Epidermal melanocyte (primary cell): ENCODE results near the gene SPPL2B.
"Not testable (repeated sequence)": the region's sequence is repeated elsewhere in the genome, so short reads cannot be mapped to it uniquely, and the experiment has no call there.

Source experiments
- DNase-seq: peaks from one replicate; pipeline ENCODE4 v3.0.0; 2011; ENCODE audit warnings: low spot score; ENCODE audit not compliant: insufficient read length

SPPL2B gene

DNA sequence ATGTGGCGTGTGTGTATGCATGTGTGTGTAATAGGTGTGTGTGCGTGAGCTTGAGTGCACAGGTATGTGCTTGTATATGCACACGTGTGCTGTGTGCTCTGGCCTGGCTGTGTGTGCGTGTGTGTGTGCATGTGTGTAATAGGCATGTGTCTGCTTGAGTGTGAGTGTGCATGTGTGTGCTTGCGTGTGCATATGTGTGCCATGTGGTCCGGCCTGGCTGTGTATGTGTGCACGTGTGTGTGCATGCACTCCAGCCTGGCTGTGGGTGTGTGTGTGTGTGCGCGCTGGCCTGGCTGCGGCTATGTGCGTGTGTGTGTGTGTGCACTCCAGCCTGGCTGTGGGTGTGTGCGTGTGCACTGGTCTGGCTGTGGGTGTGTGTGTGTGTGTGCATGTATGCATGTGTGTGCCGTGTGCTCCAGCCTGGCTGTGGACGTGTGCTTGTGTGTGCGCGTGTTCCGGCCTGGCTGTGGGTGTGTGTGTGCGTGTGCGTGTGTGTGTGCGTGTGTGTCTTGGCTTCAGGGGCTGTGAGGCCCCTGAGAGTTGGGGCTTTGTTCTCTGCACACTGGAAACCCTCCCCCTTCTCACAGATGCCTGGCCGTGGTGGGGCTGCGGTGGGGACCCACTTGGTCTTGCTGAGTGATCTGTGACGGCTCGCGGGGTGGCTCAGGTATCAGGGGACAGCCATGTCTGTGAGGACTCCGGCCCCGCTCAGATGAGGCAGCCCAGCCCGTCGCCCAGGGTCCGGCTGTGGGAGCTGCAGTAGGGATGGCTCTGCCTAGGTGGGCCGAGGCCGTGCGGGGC lies 8.2 kb downstream of the SPPL2B start:
- DNase-seq = no peak

DNA sequence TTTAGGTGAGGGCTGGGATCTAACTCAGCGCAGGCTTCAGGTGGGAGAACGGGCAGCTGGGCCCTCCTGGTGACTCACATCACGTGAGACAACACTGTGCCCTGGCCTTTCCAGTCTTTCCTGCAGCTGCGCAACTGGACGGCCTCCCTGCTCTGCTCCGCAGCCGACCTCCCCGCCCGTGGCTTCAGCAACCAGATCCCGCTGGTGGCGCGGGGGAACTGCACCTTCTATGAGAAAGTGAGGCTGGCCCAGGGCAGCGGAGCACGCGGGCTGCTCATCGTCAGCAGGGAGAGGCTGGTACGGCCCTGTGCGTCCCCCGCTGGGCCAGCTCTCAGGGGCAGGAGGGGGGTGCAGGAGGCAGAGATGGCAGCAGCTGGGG lies 8.8 kb downstream of the SPPL2B start:
- no peak for DNase-seq

DNA sequence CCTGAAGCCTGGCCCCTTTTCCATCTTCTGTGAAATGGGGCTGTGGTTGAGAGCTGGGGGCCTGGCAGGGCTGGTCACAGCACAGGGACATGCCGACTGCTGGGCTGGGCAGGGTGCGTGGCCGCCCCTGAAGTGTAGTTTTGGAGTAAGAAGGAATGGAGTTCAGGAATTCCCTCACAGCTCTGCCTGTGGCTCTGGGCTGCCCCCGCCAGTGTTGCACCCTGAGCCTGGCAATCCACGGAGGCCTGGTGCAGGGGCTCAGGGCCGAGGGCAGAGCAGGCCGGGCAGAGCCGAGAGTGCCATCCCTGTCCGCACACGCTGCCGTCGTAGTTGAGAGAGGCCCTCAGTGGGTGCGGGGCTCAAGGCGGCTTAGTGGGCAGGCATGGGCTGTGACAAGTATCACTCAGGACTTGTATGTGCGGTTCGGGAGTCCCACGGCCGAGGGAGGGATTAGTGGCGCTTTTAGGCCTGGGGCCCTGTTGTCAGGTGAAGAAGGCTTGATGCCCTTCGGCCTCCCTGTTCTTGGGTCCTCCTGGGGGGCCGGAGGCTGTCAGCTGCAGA lies 9.7 kb downstream of the SPPL2B start:
- DNase-seq = no peak

DNA sequence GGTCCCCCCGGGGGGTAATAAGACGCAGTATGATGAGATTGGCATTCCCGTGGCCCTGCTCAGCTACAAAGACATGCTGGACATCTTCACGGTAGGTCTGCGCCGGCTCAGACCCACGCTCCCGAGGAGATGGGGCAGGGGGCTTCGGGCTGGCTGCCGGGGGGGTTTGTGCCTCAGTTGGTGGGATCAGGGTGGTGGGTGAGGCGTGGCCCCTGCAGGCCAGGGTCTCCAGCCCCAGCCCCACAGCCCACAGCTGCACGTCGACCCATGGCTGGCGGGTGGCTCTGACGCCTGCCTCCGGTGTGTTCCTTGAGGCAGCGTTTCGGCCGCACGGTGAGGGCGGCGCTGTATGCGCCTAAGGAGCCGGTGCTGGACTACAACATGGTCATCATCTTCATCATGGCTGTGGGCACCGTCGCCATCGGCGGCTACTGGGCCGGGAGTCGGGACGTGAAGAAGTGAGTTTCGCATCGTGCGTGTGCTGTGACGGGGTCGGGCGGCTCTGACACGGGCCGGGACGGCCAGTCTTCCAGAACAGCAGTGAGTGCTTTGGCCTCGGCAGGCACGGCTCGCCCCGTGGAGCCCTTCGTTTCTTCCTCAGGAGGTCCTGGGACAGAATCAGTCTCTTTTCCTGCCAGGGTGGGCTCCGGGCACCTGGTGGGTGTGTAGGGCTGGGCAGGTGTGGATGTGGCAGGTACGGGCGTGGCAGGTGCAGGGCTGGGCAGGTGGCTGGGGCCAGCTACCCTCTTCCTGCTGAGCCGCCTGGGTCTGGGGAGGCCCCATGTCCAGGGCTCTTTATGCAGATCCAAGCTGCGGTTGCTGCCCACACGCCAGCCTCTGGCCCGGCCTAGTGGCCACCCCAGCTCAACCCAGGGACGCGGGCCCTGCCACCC lies 10.5 kb downstream of the SPPL2B start:
- DNase-seq = no peak

DNA sequence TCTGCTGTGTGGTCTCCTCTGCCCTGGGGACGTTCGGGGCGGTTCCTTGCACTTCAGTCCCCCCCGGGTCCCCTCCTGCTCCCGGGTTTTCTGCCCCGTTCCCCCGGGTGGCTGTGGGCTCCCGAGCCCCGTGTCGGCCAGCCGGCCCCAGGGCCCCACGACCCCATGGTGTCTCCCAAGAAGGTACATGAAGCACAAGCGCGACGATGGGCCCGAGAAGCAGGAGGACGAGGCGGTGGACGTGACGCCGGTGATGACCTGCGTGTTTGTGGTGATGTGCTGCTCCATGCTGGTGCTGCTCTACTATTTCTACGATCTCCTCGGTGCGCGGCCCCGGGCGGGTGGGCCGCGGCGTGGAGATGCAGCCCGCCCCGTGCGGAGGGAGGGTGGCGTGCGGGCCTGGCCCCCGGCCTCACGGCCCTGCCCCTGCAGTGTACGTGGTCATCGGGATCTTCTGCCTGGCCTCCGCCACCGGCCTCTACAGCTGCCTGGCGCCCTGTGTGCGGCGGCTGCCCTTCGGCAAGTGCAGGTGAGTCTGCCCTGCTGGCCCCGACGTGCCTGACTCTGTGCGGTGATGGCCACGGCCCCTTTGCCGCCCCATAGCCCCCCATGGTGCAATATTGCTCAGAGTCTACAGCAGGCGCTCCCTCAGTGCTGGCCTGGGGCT lies 11.3 kb downstream of the SPPL2B start:
- DNase-seq = no peak

DNA sequence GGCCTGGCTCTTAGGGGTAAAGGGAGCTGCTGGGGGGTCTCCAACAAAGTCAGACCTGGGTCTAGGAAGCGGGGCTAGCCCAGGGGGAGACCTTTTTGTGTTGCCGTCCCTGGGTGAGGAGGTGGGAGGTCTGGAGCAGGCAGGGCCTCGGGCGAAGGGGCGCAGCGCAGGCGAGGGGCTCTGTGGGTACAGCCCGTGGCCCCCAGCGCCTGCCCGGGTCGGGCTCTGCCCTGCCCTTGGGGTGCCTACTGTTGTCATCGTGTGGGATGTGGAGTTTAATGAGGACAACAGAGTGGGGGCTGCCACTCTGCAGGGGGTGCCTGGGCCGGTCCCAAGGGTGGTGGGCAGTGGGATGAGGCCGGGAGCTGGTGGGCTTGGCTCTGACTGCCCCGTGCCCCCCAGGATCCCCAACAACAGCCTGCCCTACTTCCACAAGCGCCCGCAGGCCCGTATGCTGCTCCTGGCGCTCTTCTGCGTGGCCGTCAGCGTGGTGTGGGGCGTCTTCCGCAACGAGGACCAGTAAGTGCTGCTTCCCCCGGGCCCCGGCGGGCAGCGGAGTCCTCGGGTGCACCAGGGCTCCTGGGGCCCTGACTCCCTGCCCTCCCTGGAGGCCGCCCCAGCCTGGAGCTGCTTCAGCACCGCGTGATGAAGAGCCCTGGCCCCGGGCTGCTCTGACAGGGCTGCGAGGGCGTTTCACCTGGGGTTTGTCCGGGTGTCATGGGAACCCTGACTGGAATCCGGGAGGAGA lies 12.2 kb downstream of the SPPL2B start:
- no peak for DNase-seq

DNA sequence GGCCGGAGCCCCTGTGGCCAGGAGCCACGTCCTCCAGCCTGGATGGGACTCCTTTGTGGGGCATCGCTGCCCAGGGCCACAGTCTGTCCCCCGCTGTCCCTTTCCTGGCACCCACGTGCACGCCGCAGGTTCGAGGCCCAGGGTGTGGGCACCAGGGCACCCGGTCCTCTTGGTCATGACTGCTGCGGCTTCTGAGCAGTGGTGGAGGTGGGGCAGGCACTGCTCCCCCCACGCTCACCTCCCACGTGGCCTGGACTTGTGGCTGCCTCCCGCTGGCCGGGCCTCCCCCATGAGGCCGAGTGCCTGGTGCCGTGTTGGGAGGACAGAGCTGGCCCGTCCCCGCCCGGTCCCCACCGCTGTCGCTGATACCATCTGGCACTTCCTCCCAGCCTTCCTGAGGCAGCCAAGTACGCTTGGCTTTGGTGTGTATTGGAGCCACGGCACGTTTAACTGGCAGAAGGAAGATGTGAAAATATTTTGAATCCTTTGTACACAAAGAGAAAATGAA lies 12.8 kb downstream of the SPPL2B start:
- DNase-seq = no peak

DNA sequence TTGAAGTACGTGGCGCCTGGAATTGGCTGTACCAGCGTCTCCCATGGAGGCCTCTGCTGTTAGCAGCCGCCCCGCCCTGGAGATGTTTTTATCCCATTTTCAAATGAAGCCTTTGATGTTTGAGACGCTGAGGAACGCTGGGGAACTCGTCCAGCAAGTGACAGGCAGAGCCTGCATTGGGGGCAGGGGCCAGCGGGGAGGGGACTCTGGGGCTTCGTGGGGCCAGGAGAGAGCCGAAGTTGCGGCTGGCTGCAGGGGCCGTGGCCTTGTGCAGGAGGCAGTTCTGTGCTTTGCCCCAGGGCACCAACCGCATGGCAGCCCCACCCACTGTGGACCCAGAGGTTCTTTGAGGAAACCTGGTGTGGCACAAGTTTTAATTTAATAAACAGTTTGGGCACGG lies 13.5 kb downstream of the SPPL2B start:
- no peak for DNase-seq

DNA sequence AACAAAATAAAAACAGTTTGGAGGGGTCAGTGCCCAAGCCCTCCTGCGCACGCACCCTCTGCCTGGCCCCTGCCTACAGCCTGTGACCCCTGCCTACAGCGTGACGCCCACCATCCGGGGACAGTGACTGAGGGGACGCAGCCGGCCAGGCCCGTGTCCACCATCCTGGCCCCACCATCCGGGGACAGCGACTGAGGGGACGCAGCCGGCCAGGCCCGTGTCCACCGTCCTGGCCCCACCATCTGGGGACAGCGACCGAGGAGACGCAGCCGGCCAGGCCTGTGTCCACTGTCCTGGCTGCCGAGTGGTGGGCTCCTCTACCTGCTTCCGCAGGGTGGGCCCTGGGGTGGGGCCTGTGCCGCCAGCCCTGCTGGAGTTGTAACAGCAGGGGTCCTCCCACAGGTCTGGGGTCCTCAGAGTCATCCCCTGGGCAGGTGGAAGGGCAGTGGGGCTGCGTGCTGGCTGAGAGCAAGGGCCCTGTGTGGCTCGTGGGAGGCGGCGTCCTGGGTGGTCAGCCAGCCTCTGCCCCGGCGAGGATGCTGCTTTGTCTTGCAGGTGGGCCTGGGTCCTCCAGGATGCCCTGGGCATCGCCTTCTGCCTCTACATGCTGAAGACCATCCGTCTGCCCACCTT lies 14.3 kb downstream of the SPPL2B start:
- DNase-seq = no peak

DNA sequence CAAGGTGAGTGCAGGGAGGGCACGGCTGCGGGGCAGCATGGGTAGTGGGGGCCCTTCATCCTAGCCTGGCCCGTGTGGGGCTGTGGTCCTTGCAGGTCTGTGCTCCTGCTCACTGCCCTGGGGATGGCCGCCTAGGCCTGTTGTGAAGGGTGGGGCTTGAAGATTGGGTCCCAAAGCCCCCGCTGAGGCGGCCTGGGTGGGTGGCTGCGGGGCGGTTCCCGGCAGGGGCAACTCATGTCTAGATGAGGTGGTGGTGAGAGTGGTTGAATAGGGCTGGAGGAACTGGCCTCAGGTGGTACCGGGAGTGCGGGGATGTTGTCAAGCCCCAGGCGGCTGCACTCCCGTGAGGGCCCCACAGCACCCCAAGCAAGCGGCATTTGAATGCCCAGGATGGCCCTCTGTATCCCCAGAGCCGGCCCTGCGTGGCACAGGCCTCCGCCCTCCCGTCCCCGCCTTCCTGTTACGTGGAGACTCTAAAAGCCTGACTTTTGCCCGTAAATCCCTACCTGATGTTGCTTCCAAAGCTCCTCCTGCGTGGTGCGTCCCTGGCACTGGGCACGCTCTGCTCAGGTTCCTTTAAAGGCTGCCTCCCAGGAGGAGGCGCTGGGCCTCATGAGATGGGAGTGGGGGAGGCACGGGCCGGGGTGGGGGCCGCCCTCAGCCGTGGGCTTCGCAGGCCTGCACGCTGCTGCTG lies 15.0 kb downstream of the SPPL2B start:
- no peak for DNase-seq

DNA sequence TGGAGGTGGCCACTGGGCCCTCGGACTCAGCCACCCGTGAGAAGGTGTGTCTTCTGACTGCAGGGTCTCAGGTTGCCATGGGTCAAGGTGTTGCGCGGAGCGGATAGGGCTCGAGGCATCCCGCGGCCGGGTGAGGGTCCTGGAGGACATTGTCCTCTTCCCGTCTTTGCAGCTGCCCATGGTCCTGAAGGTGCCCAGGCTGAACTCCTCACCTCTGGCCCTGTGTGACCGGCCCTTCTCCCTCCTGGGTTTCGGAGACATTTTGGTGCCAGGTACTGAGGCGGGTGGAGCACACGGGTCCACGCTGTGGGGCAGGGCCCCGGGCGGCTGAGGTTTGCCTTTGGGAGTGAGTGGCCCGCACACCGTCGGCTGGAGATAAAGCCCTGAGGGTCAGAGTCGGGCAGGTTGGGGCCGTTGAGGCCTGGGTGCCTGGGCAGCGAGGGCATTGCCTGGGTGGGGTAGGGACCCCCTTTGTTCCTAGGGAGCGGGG lies 15.9 kb downstream of the SPPL2B start:
- no peak for DNase-seq

DNA sequence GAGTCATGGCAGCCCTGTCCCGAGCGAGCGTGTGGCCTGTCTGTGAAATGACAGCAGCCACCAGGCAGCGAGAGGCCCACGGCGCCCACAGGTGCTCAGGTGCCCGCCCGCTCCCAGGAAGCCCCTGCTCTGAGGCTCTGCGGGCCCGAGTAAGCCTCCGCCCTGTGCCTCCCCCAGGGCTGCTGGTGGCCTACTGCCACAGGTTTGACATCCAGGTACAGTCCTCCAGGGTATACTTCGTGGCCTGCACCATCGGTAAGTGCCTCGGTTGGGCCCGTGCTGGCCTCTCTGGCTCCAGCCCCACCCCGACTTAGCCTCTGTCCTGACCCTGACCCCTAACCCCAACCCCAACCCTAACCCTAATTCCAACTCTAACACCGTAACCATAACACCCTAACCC lies 16.6 kb downstream of the SPPL2B start:
- no peak for DNase-seq

DNA sequence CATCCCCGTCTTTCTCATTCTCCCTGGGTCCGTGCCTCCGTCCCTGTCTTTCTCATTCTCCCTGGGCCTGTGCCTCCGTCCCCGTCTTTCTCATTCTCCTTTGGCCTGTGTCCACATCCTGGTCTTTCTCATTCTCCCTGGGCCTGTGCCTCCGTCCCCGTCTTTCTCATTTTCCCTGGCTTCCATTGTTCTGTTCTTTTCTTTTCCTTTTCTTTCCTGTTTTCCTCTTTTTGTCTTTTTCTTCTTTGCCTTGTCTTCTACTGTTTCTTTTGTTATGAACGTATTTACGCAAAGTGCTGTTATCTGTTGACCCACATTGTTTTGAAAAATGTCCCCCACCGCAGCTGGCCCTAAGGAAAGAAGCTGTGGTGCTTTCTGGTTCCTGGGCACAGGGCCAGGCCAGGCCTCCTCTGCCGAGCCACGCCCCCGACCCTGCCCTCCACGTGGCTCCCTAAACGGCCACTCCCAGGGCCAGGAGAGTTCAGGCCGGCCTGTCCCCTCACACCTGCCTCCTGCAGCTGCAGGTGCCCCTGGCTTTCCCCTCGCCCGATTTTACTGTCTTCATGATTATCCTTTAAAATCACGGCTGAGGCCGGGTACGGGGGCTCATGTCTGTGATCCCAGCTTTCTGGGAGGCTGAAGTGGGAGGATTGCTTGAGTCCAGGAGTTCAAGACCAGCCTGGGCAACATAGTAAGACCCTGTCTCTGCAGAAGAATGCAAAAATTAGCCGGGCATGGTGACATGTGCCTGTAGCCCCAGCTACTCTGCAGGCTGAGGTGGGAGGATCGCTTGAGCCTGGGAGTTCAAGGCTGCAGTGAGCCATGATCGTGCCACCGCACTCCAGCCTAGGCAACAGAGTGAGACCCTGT lies 17.5 kb downstream of the SPPL2B start:
- no peak for DNase-seq

DNA sequence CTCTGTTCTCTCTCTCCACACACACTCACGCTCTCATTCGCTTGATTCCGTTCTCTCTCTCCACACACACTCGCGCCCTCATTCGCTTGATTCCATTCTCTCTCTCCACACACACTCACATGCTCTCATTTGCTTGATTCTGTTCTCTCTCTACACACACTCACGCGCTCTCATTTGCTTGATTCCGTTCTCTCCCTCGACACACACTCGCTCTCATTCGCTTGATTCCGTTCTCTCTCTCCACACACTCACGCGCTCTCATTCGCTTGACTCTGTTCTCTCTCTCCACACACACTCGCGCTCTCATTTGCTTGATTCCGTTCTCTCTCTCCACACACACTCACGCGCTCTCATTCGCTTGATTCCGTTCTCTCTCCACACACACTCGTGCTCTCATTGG lies 21.3 kb downstream of the SPPL2B start:
- not testable (repeated sequence) for DNase-seq

DNA sequence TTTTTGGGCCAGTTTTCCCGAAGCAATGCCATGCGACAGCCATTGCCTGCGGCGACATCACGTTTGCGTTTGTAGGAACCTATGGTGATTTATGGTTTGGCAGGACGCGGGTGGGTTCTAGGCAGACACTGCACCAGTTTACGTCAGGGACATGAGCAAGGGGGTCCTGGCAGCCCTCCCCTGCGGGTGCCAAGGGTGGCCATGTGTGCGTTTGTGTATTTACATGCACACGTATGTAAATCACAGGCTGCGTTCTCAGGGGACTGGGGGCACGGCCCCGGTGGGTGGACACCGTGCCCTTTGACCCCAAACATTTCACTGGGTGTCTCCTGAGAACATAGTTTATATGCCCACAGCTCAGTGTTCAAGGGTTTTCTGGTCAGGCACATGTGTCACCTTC lies 22.2 kb downstream of the SPPL2B start:
- DNase-seq = no peak

DNA sequence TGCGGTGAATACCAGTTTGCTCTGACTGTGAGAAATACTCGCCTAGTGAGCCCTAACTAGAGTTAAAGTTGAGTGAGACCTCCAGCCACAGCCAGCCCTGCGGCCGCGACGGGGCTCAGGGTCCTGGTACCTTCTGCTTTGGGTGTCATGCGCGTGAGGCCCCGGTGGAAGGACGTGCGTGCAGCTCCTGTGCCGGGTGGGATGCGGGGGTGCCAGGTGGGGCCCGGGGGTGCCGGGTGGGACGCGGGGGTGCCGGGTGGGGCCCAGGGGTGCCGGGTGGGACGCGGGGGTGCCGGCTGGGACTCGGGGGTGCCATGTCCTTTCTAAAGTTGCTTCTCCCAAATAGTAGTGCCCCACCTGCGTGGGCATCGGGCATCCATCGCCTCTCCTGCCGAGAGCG lies 23.1 kb downstream of the SPPL2B start:
- no peak for DNase-seq

DNA sequence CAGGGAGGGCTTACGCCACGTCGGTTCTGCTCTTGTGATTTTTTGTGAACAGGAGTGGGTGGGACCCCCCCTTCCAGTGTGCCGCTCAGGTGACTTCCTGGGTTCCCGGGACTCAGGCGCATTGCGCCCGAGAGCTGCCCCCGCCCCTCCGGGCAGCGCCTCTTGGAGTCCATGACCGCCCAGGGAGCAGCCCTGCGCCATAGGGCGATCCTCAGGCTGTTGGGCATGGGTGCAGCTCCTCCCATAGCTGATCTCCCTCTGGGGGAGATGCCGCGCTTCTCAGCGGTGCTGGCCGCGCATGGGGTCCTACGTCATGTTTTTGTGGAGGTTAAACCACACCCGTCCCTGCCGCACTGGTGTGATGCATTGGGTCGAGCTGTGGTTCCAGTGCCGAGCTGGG lies 23.6 kb downstream of the SPPL2B start:
- no peak for DNase-seq

DNA sequence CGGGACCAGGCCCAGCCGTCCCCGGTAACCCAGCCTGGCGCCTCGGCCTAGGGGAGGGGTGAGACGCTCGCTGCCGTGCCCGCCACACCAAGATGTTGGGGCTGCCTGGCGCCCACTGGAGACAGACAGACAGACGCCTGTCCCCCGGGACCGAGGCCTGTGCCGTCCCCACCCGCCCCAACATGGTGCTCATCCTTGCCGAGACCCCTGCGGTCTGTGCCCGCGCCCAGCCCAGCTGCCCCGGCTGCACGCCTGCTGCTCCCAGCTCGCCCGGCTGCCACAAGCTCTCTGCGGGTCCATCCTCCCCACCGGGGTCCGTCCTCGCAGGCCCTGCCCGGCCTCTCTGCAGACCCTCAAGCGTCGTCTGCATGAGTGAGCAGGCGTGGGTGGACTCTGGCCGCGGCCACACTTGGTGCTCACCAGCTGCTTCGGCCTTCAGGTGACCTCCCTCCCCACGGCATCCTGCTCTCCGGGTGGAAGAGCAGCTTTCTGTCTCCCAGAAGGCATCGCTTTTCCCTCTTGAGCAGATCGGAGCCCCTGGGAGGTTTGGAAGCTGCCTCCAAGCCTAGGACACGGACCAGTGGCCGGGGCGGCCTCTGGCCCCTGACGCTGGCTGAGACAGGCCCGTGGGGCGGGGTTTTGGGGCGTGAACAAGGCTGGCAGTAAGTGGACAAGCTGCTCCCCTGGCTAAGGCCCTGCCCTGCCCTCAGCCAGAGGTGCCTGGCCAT lies 24.8 kb downstream of the SPPL2B start:
- DNase-seq = no peak
